DOHH2 (cell line): ENCODE results near the gene C4orf50.

Experiments used
- H3F3A ChIP-seq: fragments of 200-600 bp; sonication (generic), shearing (Covaris generic); 2 replicates; pipeline ENCODE4 v1.6.0; 2016; ENCODE audit warnings: antibody characterized with exemption, mild to moderate bottlenecking; ENCODE audit not compliant: control insufficient read depth, insufficient read depth
- H3K27ac ChIP-seq: fragments of 200-600 bp; sonication (generic); 2 replicates; pipeline ENCODE4 v1.5.1; 2014; ENCODE audit warnings: low read depth, mild to moderate bottlenecking, low read length, moderate library complexity
- H3K27me3 ChIP-seq: fragments of 200-600 bp; sonication (generic); 2 replicates; pipeline ENCODE4 v1.6.1; 2014; ENCODE audit warnings: mild to moderate bottlenecking, low read length, mixed read lengths; ENCODE audit not compliant: control insufficient read depth
- H3K36me3 ChIP-seq: fragments of 200-600 bp; sonication (generic); 2 replicates; pipeline ENCODE4 v1.6.1; 2014; ENCODE audit warnings: mild to moderate bottlenecking, low read length, moderate library complexity, mixed read lengths; ENCODE audit not compliant: control insufficient read depth
- H3K4me1 ChIP-seq: fragments of 200-600 bp; sonication (generic); 2 replicates; pipeline ENCODE4 v1.6.1; 2014; ENCODE audit warnings: mild to moderate bottlenecking, low read length, mixed read lengths; ENCODE audit not compliant: control insufficient read depth
- H3K4me2 ChIP-seq: fragments of 200-600 bp; sonication (generic); 2 replicates; pipeline ENCODE4 v1.6.0; 2014; ENCODE audit warnings: mild to moderate bottlenecking, low read length, moderate library complexity
- H3K4me3 ChIP-seq: fragments of 200-600 bp; sonication (generic); 2 replicates; pipeline ENCODE4 v1.5.1; 2014; ENCODE audit warnings: mild to moderate bottlenecking, low read length, mixed read lengths
- H3K79me2 ChIP-seq: fragments of 200-600 bp; sonication (generic); 2 replicates; pipeline ENCODE4 v1.6.1; 2014; ENCODE audit warnings: mild to moderate bottlenecking, low read length, mixed read lengths; ENCODE audit not compliant: control insufficient read depth
- H3K9me2 ChIP-seq: fragments of 200-600 bp; sonication (generic); replicated peaks from 2 replicates; pipeline ENCODE4 v1.6.1; 2014; ENCODE audit warnings: mild to moderate bottlenecking, low read length, mixed read lengths; ENCODE audit not compliant: control insufficient read depth
- H3K9me3 ChIP-seq: fragments of 200-600 bp; sonication (generic); 2 replicates; pipeline ENCODE4 v1.6.1; 2014; ENCODE audit warnings: antibody characterized with exemption, low read length, mixed read lengths; ENCODE audit not compliant: control insufficient read depth, insufficient read depth
- H4K20me1 ChIP-seq: fragments of 200-600 bp; sonication (generic); 2 replicates; pipeline ENCODE4 v1.6.0; 2014; ENCODE audit warnings: low read depth, mild to moderate bottlenecking, antibody characterized with exemption, low read length, moderate library complexity; ENCODE audit not compliant: control insufficient read depth, insufficient read depth
- CTCF ChIP-seq: fragments of 200-600 bp; sonication (generic); IDR thresholded peaks from one replicate; pipeline ENCODE4 v1.5.1; 2014; ENCODE audit warnings: antibody characterized with exemption, mild to moderate bottlenecking, low read depth, low read length; ENCODE audit not compliant: poor library complexity, severe bottlenecking
- EZH2phosphoT487 ChIP-seq: fragments of 200-600 bp; sonication (generic); IDR thresholded peaks from 2 replicates; pipeline ENCODE4 v1.6.1; 2017; ENCODE audit warnings: borderline replicate concordance, mild to moderate bottlenecking, antibody characterized with exemption, low read length, moderate library complexity, mixed read lengths

The C4orf50 gene

DNA sequence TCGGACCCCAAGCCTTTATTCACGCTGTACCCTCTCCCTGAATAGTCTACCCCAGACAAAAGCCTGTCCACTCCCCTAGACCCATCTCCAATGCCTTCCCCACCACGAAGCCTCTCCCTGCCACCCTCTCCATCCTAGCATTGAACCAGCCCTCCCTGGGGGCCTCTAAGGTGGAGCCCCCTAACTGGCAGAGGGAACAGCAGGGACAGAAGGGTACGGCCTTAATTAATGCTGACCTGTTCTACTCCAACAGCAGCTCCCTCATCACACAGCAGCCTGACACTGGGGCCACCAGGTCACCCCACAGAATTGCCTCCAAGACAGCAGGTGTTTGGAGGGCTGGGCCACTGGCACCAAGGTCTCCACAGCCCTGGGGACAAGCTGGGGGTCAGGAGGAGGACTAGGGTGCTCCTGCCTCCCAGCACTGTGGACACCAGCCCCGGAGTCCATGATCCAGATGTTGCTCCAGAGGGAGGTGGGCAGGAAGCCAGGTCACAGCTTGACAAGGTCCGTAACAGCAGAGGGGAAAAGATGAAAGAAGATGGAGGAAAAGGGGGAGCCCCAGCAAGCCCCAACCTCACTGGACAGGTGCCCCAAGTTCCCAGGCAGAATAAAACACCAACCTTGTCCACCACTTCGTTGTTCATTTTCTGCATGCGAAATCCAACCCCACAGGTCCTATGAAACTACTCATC is 129.1 kb downstream of the C4orf50 start:
- H3K4me1 ChIP-seq, result no peaks in the 10 kb centered on the region
- H3K79me2 ChIP-seq, result no peaks in the 10 kb centered on the region
- no peaks in the 10 kb centered on the region for H3K36me3 ChIP-seq
- no peaks in the 10 kb centered on the region for H3K9me2 ChIP-seq
- no peak overlapping the region for H3K27ac ChIP-seq
- H3K9me3 ChIP-seq, result peaks cover 6% of the 10 kb centered on the region; the same call in 1 of the 2 replicates
- H3K4me3 ChIP-seq, result no peak overlapping the region
- no peak overlapping the region for H3K4me2 ChIP-seq
- no peaks in the 10 kb centered on the region for H4K20me1 ChIP-seq
- H3F3A ChIP-seq, result no peaks in the 10 kb centered on the region
- H3K27me3 ChIP-seq, result no peaks in the 10 kb centered on the region
- no peak for TF ChIP-seq EZH2phosphoT487
- no peak for TF ChIP-seq CTCF

GRCh38 chr4:5888222-5889001 is 129.8 kb downstream of the C4orf50 start:
- Histone ChIP-seq H4K20me1 (no peaks in the 10 kb centered on the region), H3K9me2 (no peaks in the 10 kb centered on the region), H3K27ac (no peak overlapping the region), H3K36me3 (no peaks in the 10 kb centered on the region), H3K9me3 (peaks cover 6% of the 10 kb centered on the region; the same call in 1 of the 2 replicates), H3F3A (no peaks in the 10 kb centered on the region), H3K4me3 (no peak overlapping the region), H3K4me2 (no peak overlapping the region), H3K79me2 (no peaks in the 10 kb centered on the region), H3K4me1 (no peaks in the 10 kb centered on the region), H3K27me3 (no peaks in the 10 kb centered on the region)
- no peak for TF ChIP-seq EZH2phosphoT487
- TF ChIP-seq CTCF, result no peak

DNA sequence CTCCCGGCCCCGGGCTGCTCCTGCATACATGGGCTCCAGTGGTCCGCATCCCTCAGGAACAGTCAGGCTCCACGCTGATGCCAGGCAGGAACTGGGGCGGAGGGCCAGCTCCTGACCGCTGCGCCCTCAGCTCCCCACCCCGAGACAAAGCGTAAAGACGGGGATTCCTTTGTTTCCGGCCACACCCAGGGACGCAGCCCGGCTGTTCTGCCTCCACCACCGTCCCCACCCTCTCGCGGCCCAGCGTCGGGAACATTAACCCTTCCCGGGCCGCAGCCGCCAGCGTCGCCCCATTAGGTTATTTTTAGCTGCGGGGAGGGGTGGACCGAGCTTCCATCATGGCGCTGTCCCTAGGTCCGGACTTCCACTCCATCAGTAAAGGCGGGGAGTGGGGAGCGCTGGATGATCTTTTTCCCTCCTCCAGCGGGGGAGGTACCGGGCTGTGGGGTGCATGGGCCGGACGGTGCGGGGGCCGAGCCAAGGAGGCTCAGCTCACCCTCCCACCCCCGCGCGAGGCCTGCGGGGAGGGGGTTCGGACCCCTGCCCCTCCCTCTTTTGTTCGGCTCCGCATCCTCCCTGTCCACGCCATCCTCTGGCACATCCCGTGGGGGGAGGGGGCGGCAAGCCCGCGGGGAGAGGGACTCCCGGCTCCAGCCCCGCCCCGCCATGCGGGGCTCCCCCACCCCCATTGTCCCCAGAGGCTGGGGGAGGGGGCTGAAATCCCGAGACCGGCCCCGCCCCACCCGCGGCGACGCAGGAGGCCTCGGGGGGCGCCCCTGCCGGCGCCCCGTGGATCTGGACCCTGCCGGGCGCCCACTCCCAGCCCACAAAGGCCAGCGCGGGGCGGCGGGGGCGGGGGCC is 130.6 kb downstream of the C4orf50 start:
- no peaks in the 10 kb centered on the region for H3F3A ChIP-seq
- no peaks in the 10 kb centered on the region for H4K20me1 ChIP-seq
- H3K79me2 ChIP-seq, result no peaks in the 10 kb centered on the region
- H3K4me2 ChIP-seq, result no peak overlapping the region
- H3K4me1 ChIP-seq, result no peaks in the 10 kb centered on the region
- no peaks in the 10 kb centered on the region for H3K27me3 ChIP-seq
- TF ChIP-seq CTCF (no peak), EZH2phosphoT487 (no peak)
- peaks cover 6% of the 10 kb centered on the region; the same call in 1 of the 2 replicates for H3K9me3 ChIP-seq
- no peaks in the 10 kb centered on the region for H3K9me2 ChIP-seq
- no peak overlapping the region for H3K4me3 ChIP-seq
- H3K27ac ChIP-seq, result no peak overlapping the region
- no peaks in the 10 kb centered on the region for H3K36me3 ChIP-seq
